Left ventricle myocardium inferior (tissue), 1 donor: Measurements from ENCODE around the gene PKIG. TPM values are rescaled to one million over a fixed set of nuclear protein-coding genes. Genes with fewer than 3 reads are reported as not detected.

Source experiments
- DNase-seq: peaks from one replicate; pipeline ENCODE4 v3.0.0-alpha.2; 2020
- H3K27ac ChIP-seq: fragments of 200-600 bp; replicated peaks from 2 replicates; pipeline ENCODE4 v1.8.0; 2021
- H3K27me3 ChIP-seq: fragments of 200-600 bp; 2 replicates; pipeline ENCODE4 v1.8.0; 2021; ENCODE audit warnings: low read depth
- H3K36me3 ChIP-seq: fragments of 200-600 bp; 2 replicates; pipeline ENCODE4 v1.8.0; 2021
- H3K4me1 ChIP-seq: fragments of 200-600 bp; 2 replicates; pipeline ENCODE4 v1.8.0; 2021
- H3K4me3 ChIP-seq: fragments of 200-600 bp; 2 replicates; pipeline ENCODE4 v1.8.0; 2021; ENCODE audit warnings: mild to moderate bottlenecking, moderate library complexity
- H3K9me3 ChIP-seq: fragments of 200-600 bp; replicated peaks from 2 replicates; pipeline ENCODE4 v1.8.0; 2021
- CTCF ChIP-seq: fragments of 200-600 bp; IDR thresholded peaks from 2 replicates; pipeline ENCODE4 v1.8.0; 2021; ENCODE audit warnings: antibody characterized with exemption, mild to moderate bottlenecking, borderline replicate concordance
- intact Hi-C: fragments of 100-400 bp; cut with micrococcal nuclease; formaldehyde crosslinking; loops from one replicate; pipeline ENCODE4 v1.11.0; 2022
- total RNA-seq: library from RNA; stranded (reverse); fragmentation: NEBNext Ultra II Directional; extraction: Animal tissue kit (Norgen Biotek cat#: 25700); gene quantifications from one replicate; pipeline ENCODE4 v1.2.1, GENCODE V29; 2021
- donor health status: DM: no; HTN: yes; CAD: no; lungs with severe emphysema.

PKIG gene
- total RNA-seq, 1 donor from 2014 or later, result 172 TPM

DNA sequence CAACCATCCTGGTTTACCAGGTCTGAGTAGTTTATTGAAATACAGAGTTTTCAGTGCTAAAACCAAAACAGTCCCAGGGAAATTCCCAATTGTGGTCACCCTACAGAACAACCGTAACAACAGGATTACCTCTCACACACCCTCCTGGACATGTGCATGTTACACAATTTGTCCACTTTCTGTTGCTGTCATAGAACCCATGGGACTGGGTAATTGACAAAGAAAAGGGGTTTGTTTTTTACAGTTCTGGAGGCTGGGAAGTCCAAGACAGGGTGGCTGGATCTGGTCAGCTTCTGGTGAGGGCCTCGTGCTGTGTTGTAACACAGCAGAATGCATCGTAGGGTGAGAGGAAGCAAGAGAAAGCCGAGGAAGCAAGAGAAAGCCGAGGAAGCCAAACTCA, 78.2 kb downstream of the PKIG start:
- DNase-seq, result no peak
- no peak overlapping the region for H3K27ac ChIP-seq
- peaks cover 4% of the 10 kb centered on the region for H3K9me3 ChIP-seq
- no peaks in the 10 kb centered on the region for H3K4me1 ChIP-seq
- no peak overlapping the region for H3K4me3 ChIP-seq
- intact Hi-C loops, result no loop called here
- H3K27me3 ChIP-seq, result no peaks in the 10 kb centered on the region
- H3K36me3 ChIP-seq, result no peaks in the 10 kb centered on the region
- no peak for TF ChIP-seq CTCF

GRCh38 chr20:44662261-44662660, 79.9 kb downstream of the PKIG start:
- peaks cover 4% of the 10 kb centered on the region for H3K9me3 ChIP-seq
- no peaks in the 10 kb centered on the region for H3K4me1 ChIP-seq
- intact Hi-C loops, result no loop called here
- H3K27me3 ChIP-seq, result no peaks in the 10 kb centered on the region
- H3K27ac ChIP-seq, result no peak overlapping the region
- TF ChIP-seq CTCF, result no peak
- DNase-seq, result no peak
- no peak overlapping the region for H3K4me3 ChIP-seq
- H3K36me3 ChIP-seq, result no peaks in the 10 kb centered on the region

DNA sequence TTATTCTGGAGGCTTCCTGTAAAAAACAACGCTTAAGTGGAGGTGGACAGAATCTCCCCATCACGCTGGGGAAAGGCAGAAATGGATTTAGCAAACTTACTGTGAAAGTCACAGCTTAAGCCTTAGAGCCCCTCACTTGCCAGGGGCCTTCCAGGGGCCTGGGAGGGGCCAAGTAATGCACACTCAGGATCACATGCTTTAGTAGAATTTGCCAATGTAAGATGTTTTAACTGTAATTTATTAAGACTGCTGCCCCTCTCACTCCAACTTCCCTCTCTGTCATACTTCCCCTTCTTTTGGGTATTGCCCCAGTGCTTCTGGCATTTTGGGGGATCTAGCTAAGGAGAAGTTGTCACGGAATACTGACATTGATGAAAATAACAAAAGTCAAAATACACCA, 81.8 kb downstream of the PKIG start:
- intact Hi-C loops, result no loop called here
- H3K36me3 ChIP-seq, result no peaks in the 10 kb centered on the region
- TF ChIP-seq CTCF, result no peak
- H3K27ac ChIP-seq, result no peak overlapping the region
- no peak overlapping the region for H3K4me3 ChIP-seq
- no peaks in the 10 kb centered on the region for H3K9me3 ChIP-seq
- DNase-seq, result no peak
- H3K4me1 ChIP-seq, result no peaks in the 10 kb centered on the region
- no peaks in the 10 kb centered on the region for H3K27me3 ChIP-seq

- no peaks in the 10 kb centered on the region for H3K36me3 ChIP-seq
- H3K4me1 ChIP-seq, result no peaks in the 10 kb centered on the region
- no peaks in the 10 kb centered on the region for H3K27me3 ChIP-seq
- H3K27ac ChIP-seq, result no peak overlapping the region
- intact Hi-C loops, result no loop called here
- TF ChIP-seq CTCF, result no peak
- H3K9me3 ChIP-seq, result no peaks in the 10 kb centered on the region
- no peak overlapping the region for H3K4me3 ChIP-seq
- no peak for DNase-seq
Observed at GRCh38 chr20:44666066-44666465, 83.7 kb downstream of the PKIG start.

Other genes with a start within 250 kb of the PKIG start
- gene R3HDML, start 245.5 kb upstream of the PKIG start, total RNA-seq, result not detected
- not detected for gene HNF4A, start 226.9 kb upstream of the PKIG start, total RNA-seq
- gene TTPAL, start 106.7 kb upstream of the PKIG start, total RNA-seq, result 4.5 TPM
- gene SERINC3, start 60.5 kb upstream of the PKIG start, total RNA-seq, result 88.4 TPM
- gene ADA, start 69.1 kb downstream of the PKIG start, total RNA-seq, result 6.7 TPM
- 37.0 TPM for gene CCN5, start 132.8 kb downstream of the PKIG start, total RNA-seq
- 0.33 TPM for gene KCNK15, start 163.3 kb downstream of the PKIG start, total RNA-seq
- 0.11 TPM for gene RIMS4, start 228.0 kb downstream of the PKIG start, total RNA-seq